Sciatic nerve (tissue), 2 donors: ENCODE data around the gene DIP2C. TPM values are rescaled to one million over a fixed set of nuclear protein-coding genes. Genes with fewer than 3 reads are reported as not detected.
"Not testable (repeated sequence)": the region's sequence is repeated elsewhere in the genome, so short reads cannot be mapped to it uniquely, and the experiment has no call there.

Experiments
- ATAC-seq: fragments of 200-7000 bp; cut with Tn5 transposase; one replicate; pipeline ENCODE4 v1.9.1; 2020; ENCODE audit warnings: mild to moderate bottlenecking, moderate library complexity
- DNase-seq: peaks from one replicate; pipeline ENCODE4 v3.0.0-alpha.2; 2020; ENCODE audit warnings: low spot score
- intact Hi-C: fragments of 100-400 bp; cut with DNase I; formaldehyde crosslinking; loops from one replicate; pipeline ENCODE4 v1.14.2; 2022
- total RNA-seq: library from RNA; stranded (reverse); fragmentation: NEBNext Ultra II Directional; extraction: Animal tissue kit (Norgen Biotek cat#: 25700); gene quantifications from one replicate; pipeline ENCODE4 v1.2.1, GENCODE V29; 2021
- donor health status: DM: no; HTN: no; CAD: no.
- donor health status: DM: no; HTN: no; CAD: no.

Gene DIP2C
- total RNA-seq, 1 donor from 2014 or later = 38.7 TPM

GRCh38 chr10:664893-665292, 24.6 kb downstream of the DIP2C start:
- intact Hi-C loops = no loop called here
- ATAC-seq (no peak), DNase-seq (no peak)

- DNase-seq = no peak
- intact Hi-C loops = no loop called here
Measured at GRCh38 chr10:664301-664700, 25.2 kb downstream of the DIP2C start.

GRCh38 chr10:663831-664251, 25.6 kb downstream of the DIP2C start:
- DNase-seq = no peak
- peak; percentile 52 for ATAC-seq
- intact Hi-C loops = no loop called here

More at GRCh38 chr10:664301-664700, 25.2 kb downstream of the DIP2C start:
- no peak for ATAC-seq

GRCh38 chr10:663466-663751, 26.1 kb downstream of the DIP2C start:
- DNase-seq = no peak
- intact Hi-C loops = no loop called here
- ATAC-seq = no peak

DNA sequence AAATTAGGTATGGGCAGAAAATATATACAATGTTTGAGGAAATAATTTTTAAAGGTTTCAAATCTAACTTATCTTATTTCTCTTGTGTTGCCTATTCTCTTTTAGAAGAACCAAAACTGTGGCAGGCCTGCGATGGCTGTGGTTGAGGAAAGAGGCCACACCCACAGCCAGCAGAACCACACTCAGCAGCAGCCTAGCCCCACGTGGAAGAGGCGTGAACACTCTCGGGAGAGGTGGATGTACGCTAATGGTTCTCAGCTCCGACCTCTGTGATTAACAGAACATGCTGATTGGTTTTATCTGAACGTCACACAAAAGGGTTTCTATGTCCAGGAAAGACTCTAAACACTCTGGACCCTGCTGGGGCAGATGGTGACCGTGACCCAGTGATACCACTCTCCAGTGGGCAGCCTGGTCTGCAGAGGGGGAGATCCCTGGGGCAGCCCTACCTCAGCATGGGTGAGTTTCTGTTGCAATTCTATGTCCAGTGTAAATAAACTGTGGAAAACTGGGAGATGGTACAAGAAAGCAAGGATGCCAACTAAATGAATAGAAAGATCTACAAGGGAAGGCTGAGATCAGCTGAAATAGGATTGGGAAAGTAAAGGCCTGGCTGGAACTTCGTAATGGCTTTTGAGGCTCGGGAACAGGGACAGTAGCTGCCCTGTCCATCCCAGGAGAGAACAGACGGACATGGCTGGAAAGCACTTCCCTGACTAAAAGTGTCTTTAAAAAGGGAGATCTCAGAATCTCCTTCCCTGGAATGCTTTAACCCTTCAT, 26.6 kb downstream of the DIP2C start:
- ATAC-seq (peak; percentile 48), DNase-seq (no peak)
- intact Hi-C loops = no loop called here

GRCh38 chr10:662223-662605, 27.3 kb downstream of the DIP2C start:
- intact Hi-C loops = no loop called here
- DNase-seq (no peak), ATAC-seq (no peak)

GRCh38 chr10:661597-662222, 27.8 kb downstream of the DIP2C start:
- intact Hi-C loops = no loop called here
- ATAC-seq (no peak), DNase-seq (no peak)

DNA sequence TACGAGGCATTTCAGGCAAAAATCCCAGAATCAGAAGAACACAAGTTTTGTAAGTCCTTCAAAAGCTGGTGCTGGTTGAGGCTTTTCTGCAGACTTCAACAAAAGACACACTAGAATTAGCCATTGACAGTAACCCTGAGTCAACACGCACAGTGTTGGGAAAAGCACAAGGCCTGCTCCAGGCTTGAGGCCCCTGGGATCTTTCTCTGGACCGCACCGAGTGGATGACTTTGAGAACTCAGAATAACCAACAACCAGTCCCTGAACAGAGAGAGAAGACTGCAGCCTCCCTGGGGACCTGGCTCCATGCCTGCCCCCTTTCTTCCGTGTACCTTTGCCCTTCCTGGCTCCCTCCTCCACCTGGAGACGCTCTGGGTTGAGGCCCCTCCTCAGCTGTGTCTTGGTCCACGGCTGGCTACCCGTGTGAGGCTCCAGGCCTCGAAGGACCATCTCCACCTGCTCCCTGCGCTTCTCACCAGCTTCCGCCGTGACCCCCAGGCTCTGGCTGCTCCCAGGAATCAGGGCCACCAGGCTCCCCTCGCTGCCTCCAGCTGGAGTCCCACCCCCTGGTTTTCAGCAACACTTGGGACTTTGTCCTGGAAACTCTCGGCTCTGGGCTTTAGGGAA, 28.4 kb downstream of the DIP2C start:
- intact Hi-C loops = no loop called here
- DNase-seq (no peak), ATAC-seq (peak; percentile 65)

DNA sequence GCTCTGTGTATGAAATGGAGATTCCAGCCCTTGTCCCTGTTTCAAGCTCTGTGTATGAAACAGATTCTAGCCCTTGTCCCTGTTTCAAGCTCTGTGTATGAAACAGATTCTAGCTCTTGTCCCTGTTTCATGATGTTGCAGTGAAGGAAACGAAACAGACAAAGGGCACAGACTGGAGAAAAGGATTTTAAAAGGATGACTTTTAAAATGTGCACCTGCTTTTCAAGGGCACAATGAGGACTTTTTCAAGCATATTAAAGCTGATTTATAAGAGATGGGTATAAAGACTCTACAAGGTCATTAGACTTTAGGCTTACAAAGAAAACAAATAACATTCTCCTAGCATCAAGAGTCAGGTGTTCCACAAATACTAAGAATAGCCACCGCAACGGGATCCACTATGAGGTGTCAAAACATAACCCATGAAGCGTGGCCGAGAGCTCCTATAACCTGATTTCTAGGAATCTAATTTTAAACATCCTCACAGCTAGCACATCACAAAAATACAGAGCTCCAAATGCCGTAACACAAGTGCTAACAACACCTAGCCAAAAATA, 29.0 kb downstream of the DIP2C start:
- intact Hi-C loops = no loop called here
- ATAC-seq (no peak), DNase-seq (no peak)

DNA sequence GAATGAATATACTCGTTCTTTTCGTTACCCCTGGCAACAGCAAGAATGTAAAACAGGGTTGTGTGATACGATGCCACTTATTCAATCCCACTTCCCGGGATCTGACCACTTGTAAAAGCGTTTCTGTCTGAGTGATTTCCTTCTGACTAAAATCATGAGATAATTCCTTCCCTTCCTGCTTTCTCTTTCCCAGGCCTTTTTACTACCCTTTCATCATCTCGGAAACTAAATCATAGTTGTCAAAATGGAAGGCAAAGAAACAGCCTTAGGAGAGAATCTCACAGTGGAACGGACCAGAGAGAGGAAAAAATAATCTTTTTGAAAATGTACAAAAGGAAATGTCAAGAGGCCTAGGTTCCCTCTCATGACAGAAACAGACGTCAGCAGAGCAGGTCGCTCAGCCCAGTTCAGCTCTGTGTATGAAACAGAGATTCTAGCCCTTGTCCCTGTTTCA, 29.8 kb downstream of the DIP2C start:
- no peak for ATAC-seq
- DNase-seq = no peak
- intact Hi-C loops = no loop called here

- intact Hi-C loops, DNase-seq, ATAC-seq: not testable (repeated sequence)
Measured at GRCh38 chr10:657816-658350, 31.6 kb downstream of the DIP2C start.

GRCh38 chr10:656883-657282, 32.6 kb downstream of the DIP2C start:
- intact Hi-C loops = no loop called here
- no peak for DNase-seq
- no peak for ATAC-seq

GRCh38 chr10:655184-655583, 34.3 kb downstream of the DIP2C start:
- intact Hi-C loops = no loop called here
- ATAC-seq (no peak), DNase-seq (no peak)

GRCh38 chr10:654647-654996, 34.8 kb downstream of the DIP2C start:
- DNase-seq = no peak
- intact Hi-C loops = no loop called here
- no peak for ATAC-seq

- intact Hi-C loops = no loop called here
- DNase-seq (no peak), ATAC-seq (peak; percentile 56)
Measured at GRCh38 chr10:653991-654646, 35.3 kb downstream of the DIP2C start.

DNA sequence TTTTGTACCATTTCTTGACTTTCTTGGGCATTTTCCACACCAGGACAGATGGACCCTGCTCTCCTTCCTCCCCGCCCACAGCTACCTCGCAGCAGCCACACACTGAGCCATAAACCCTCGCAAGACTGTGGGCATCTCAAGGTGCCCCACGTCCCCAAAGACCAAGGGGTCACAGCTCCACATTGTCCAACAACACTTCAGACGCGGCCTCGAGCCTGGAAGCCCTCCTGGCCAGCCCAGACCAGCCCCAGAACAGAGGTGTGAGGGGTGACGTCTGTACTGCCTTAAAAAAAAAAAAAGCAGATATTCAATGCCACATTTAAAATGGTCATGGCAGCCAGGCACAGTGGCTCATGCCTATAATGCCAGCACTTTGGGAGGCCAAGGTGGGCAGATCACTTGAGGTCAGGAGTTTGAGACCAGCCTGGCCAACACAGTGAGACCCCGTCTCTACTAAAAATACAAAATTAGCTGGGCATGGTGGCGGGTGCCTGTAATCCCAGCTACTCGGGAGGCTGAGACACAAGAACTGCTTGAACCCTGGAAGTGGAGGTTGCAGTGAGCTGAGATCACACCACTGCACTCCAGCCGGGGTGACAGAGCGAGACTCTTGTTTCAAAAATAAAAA, 36.5 kb downstream of the DIP2C start:
- DNase-seq, intact Hi-C loops, ATAC-seq: not testable (repeated sequence)

DNA sequence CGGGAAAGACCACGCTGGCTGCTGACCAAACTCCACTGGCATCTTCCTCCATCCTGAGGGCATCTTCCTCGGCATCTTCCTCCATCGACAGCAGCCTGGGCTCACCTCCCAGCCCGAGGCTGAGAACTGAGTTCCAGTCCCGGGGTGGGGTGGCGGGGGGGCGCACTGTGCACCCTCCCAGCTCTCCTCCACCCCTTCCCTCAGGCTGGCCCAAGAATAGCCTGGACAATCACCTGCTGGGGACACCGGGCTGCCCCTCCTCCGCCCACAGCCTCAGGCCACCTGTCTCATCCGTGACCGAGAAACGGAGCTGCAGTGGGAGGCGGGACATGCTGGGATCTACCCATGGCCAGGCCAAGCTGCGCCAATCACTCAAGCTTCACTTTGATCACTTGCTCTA, 37.2 kb downstream of the DIP2C start:
- intact Hi-C loops = no loop called here
- no peak for DNase-seq
- no peak for ATAC-seq

GRCh38 chr10:651692-652091, 37.8 kb downstream of the DIP2C start:
- intact Hi-C loops = no loop called here
- ATAC-seq = no peak
- DNase-seq = no peak
